HepG2 (cell line): Measurements from ENCODE around the gene HS3ST3B1. TPM values are rescaled to one million over a fixed set of nuclear protein-coding genes. Genes with fewer than 3 reads are reported as not detected.
A peak's percentile ranks its signal among the peaks of the same experiment; 100 is the strongest.

ENCODE experiments used
- BCL3 ChIP-seq: sonication (generic); formaldehyde crosslinking; IDR thresholded peaks from 2 replicates; pipeline ENCODE4 v1.5.1; 2020; ENCODE audit warnings: mild to moderate bottlenecking, missing genetic modification reagents, moderate library complexity
- CENPT ChIP-seq: sonication (generic); formaldehyde crosslinking; IDR thresholded peaks from 2 replicates; pipeline ENCODE4 v1.8.0; 2022; ENCODE audit warnings: low read depth, mild to moderate bottlenecking, moderate library complexity, missing genetic modification reagents
- LBX2 ChIP-seq: sonication (generic); formaldehyde crosslinking; IDR thresholded peaks from 2 replicates; pipeline ENCODE4 v1.5.0; 2020; ENCODE audit warnings: missing genetic modification reagents, mild to moderate bottlenecking, borderline replicate concordance
- MAFF ChIP-seq: IDR thresholded peaks from 2 replicates; pipeline ENCODE4 v1.6.1; 2011; ENCODE audit warnings: low read depth, low read length, improper control_type of control experiment
- MYC ChIP-seq: sonication (generic); formaldehyde crosslinking; IDR thresholded peaks from 2 replicates; pipeline ENCODE4 v1.9.0; 2021; ENCODE audit warnings: missing genetic modification reagents, borderline replicate concordance
- NAIF1 ChIP-seq: sonication (generic); formaldehyde crosslinking; IDR thresholded peaks from 2 replicates; pipeline ENCODE4 v1.5.0; 2020; ENCODE audit warnings: mild to moderate bottlenecking, missing genetic modification reagents, borderline replicate concordance
- NCOA1 ChIP-seq: sonication (generic); formaldehyde crosslinking; IDR thresholded peaks from 2 replicates; pipeline ENCODE4 v1.9.0; 2021; ENCODE audit warnings: missing genetic modification reagents
- NCOA5 ChIP-seq: sonication (generic); formaldehyde crosslinking; IDR thresholded peaks from 2 replicates; pipeline ENCODE4 v1.4.0; 2020; ENCODE audit warnings: missing genetic modification reagents
- NFIB ChIP-seq: sonication (generic); formaldehyde crosslinking; IDR thresholded peaks from 2 replicates; pipeline ENCODE4 v1.9.0; 2021; ENCODE audit warnings: missing genetic modification reagents, mild to moderate bottlenecking, borderline replicate concordance
- TBL1XR1 ChIP-seq: fragments of 150-350 bp; IDR thresholded peaks from 2 replicates; pipeline ENCODE4 v1.6.1; 2014; ENCODE audit warnings: borderline replicate concordance, low read length; ENCODE audit not compliant: partially characterized antibody
- TBX2 ChIP-seq: sonication (generic); formaldehyde crosslinking; IDR thresholded peaks from 2 replicates; pipeline ENCODE4 v1.5.0; 2020; ENCODE audit warnings: missing genetic modification reagents, mild to moderate bottlenecking, borderline replicate concordance
- ZBTB3 ChIP-seq: sonication (generic); formaldehyde crosslinking; IDR thresholded peaks from 2 replicates; pipeline ENCODE4 v1.4.0; 2020; ENCODE audit warnings: low read depth, mild to moderate bottlenecking, moderate library complexity, missing genetic modification reagents, borderline replicate concordance
- ZKSCAN1 ChIP-seq: fragments of 150-350 bp; IDR thresholded peaks from 2 replicates; pipeline ENCODE4 v1.6.1; 2014; ENCODE audit warnings: low read length
- ZNF468 ChIP-seq: sonication (generic); formaldehyde crosslinking; IDR thresholded peaks from 2 replicates; pipeline ENCODE4 v1.8.0; 2022; ENCODE audit warnings: mild to moderate bottlenecking, moderate library complexity, missing genetic modification reagents
- ZNF552 ChIP-seq: sonication (generic); formaldehyde crosslinking; IDR thresholded peaks from 2 replicates; pipeline ENCODE4 v1.9.0; 2022; ENCODE audit warnings: missing genetic modification reagents, mild to moderate bottlenecking, borderline replicate concordance
- ZNF737 ChIP-seq: sonication (generic); formaldehyde crosslinking; IDR thresholded peaks from 2 replicates; pipeline ENCODE4 v1.5.0; 2020; ENCODE audit warnings: missing genetic modification reagents, mild to moderate bottlenecking, borderline replicate concordance
- ZNF773 ChIP-seq: sonication (generic); formaldehyde crosslinking; IDR thresholded peaks from 2 replicates; pipeline ENCODE4 v1.4.0; 2020; ENCODE audit warnings: missing genetic modification reagents, borderline replicate concordance
- ZNF891 ChIP-seq: sonication (generic); formaldehyde crosslinking; IDR thresholded peaks from 2 replicates; pipeline ENCODE4 v1.5.0; 2020; ENCODE audit warnings: mild to moderate bottlenecking, missing genetic modification reagents
- polyA plus RNA-seq, 8 experiments: library from polyadenylated mRNA; depleted of rRNA in 3 of 8; stranded (reverse) in 7 of 8; unstranded in 1 of 8; fragments of >200 nt; fragmentation: Illumina TruSeq in 4 of 8; extraction: Trizol in 4 of 8; gene quantifications; 2 replicates each; pipeline versions ENCODE4 v1.2.1 to v1.2.3, GENCODE V29; 2011 to 2016; ENCODE audit warnings: low read depth in 4 of 8, missing spikeins in 1 of 8, mixed read lengths in 1 of 8; ENCODE audit not compliant: insufficient read depth in 1 of 8
- total RNA-seq, 5 experiments: library from RNA; depleted of rRNA; stranded (reverse); fragments of >200 nt; fragmentation: Illumina TruSeq; extraction: Trizol; gene quantifications; 2 replicates each; pipeline ENCODE4 v1.2.3, GENCODE V29; 2016; ENCODE audit warnings: low read depth in 1 of 5

Gene HS3ST3B1
- total and polyA plus RNA-seq, 2 of the 13 experiments (the other 11 are each of a cell fraction or from before 2014, with no cell fraction given): 15.7 to 39.5 TPM

GRCh38 chr17:14372905-14373613 lies 72.2 kb downstream of the HS3ST3B1 start (continued):
- TF ChIP-seq NFIB (CRISPR knock-in tag): no peak
- no peak; the same call in 1 of the 2 replicates for TF ChIP-seq NAIF1 (CRISPR knock-in tag)
- peak; percentile 90 for TF ChIP-seq MYC
- peak; percentile 94 for TF ChIP-seq TBX2 (CRISPR knock-in tag)
- no peak for TF ChIP-seq ZNF891 (CRISPR knock-in tag)
- no peak for TF ChIP-seq ZKSCAN1
- TF ChIP-seq NCOA5 (CRISPR knock-in tag): no peak
- peak; percentile 33; the same call in 1 of the 2 replicates for TF ChIP-seq LBX2 (CRISPR knock-in tag)
- no peak for TF ChIP-seq CENPT
- TF ChIP-seq ZNF773: no peak
- no peak for TF ChIP-seq ZNF468 (CRISPR knock-in tag)
- TF ChIP-seq NCOA1 (CRISPR knock-in tag): peak; percentile 73; the same call in 1 of the 2 replicates
- no peak for TF ChIP-seq ZNF737 (CRISPR knock-in tag)
- TF ChIP-seq ZBTB3: no peak
- TF ChIP-seq TBL1XR1: no peak
- no peak; the same call in 1 of the 2 replicates for TF ChIP-seq BCL3 (CRISPR knock-in tag)
- peak; percentile 38; the same call in 1 of the 2 replicates for TF ChIP-seq MAFF
- TF ChIP-seq ZNF552 (CRISPR knock-in tag): no peak
